GM12872 (cell line): Measurements from ENCODE around the gene EPB41L2.

Experiments
- TF ChIP-seq, protein P1 (sequence below): IDR thresholded peaks from 3 replicates; pipeline ENCODE4 v1.5.1; 2011; ENCODE audit warnings: low read depth, mild to moderate bottlenecking, low read length, moderate library complexity; ENCODE audit not compliant: insufficient read depth

EPB41L2 gene

DNA sequence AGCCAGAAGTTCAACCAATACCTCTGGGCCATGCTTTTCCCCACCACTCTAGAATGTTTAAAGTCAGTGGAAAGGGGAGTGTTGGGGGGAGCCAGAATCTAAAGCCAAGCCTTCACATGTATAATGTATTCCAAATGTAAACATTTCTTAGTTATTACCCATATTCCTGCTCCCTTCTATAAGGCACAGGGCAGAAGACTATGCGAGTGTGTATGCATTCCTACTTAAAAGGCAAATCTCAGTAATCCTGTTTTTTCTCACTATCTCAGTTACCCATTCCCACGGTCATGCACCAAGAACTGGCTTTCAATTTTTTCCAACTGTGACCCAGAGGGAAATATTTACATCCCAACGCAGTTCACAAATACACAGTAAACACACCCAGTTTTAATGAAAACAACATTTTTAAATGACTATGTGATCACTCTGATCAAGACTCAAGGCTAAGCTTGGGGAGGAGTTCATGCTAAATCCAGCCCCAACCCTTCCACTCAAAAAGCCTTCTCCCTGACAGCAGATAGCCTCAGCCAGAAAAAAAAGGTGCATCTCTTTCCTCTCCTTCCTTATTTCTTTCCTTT lies 57.5 kb downstream of the EPB41L2 start:
- TF ChIP-seq, protein P1, sequence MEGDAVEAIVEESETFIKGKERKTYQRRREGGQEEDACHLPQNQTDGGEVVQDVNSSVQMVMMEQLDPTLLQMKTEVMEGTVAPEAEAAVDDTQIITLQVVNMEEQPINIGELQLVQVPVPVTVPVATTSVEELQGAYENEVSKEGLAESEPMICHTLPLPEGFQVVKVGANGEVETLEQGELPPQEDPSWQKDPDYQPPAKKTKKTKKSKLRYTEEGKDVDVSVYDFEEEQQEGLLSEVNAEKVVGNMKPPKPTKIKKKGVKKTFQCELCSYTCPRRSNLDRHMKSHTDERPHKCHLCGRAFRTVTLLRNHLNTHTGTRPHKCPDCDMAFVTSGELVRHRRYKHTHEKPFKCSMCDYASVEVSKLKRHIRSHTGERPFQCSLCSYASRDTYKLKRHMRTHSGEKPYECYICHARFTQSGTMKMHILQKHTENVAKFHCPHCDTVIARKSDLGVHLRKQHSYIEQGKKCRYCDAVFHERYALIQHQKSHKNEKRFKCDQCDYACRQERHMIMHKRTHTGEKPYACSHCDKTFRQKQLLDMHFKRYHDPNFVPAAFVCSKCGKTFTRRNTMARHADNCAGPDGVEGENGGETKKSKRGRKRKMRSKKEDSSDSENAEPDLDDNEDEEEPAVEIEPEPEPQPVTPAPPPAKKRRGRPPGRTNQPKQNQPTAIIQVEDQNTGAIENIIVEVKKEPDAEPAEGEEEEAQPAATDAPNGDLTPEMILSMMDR, result no peak

DNA sequence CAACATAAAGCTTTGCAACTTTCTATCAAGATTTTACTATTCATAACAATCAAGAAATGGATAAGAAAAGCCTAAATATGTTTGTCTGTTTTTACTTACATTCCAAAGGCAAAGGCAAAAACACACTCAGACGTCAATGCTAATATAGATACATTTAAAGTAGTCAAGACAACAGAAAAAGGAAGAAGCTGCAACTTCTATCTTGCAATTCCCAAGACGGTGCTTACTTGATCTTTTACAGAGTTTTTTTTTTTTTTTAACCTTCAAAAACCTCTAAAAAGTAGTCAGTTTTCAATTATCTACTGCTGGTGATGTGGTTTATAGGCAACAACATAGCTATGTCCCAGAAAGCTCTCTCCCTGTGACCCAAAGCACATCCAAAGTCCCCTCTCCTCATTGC lies 58.1 kb downstream of the EPB41L2 start:
- TF ChIP-seq, protein P1, result no peak

GRCh38 chr6:131004387-131004755 lies 58.7 kb downstream of the EPB41L2 start:
- TF ChIP-seq, protein P1, result no peak

- TF ChIP-seq, protein P1, result no peak
Observed at GRCh38 chr6:131003488-131004386, 59.3 kb downstream of the EPB41L2 start.

- TF ChIP-seq, protein P1, result no peak
Observed at GRCh38 chr6:131002661-131002980, 60.4 kb downstream of the EPB41L2 start.

GRCh38 chr6:131001945-131002660 lies 60.9 kb downstream of the EPB41L2 start:
- TF ChIP-seq, protein P1, result no peak

- TF ChIP-seq, protein P1, result no peak
Observed at GRCh38 chr6:131001111-131001736, 61.8 kb downstream of the EPB41L2 start.
